Mesendoderm (in vitro differentiated cells): ENCODE results near the gene CHCHD3.

Experiments used
- DNase-seq: peaks from one replicate; pipeline ENCODE4 v3.0.0; 2013
- H2AK5ac ChIP-seq: 2 replicates; pipeline ENCODE4 v1.6.1; 2013; ENCODE audit warnings: low read length, inconsistent platforms
- H2BK120ac ChIP-seq: 2 replicates; pipeline ENCODE4 v1.6.1; 2013; ENCODE audit warnings: low read depth, mild to moderate bottlenecking, low read length, moderate library complexity, mixed read lengths
- H2BK15ac ChIP-seq: replicated peaks from 2 replicates; pipeline ENCODE4 v1.6.1; 2013; ENCODE audit warnings: low read depth, mild to moderate bottlenecking, moderate library complexity
- H2BK5ac ChIP-seq: 2 replicates; pipeline ENCODE4 v1.6.1; 2013; ENCODE audit warnings: low read length, inconsistent platforms
- H3K18ac ChIP-seq: 2 replicates; pipeline ENCODE4 v1.6.1; 2013; ENCODE audit warnings: mild to moderate bottlenecking, low read length, mixed read lengths
- H3K23ac ChIP-seq: one replicate; pipeline ENCODE4 v1.6.1; 2013; ENCODE audit warnings: low read length
- H3K27ac ChIP-seq: 2 replicates; pipeline ENCODE4 v1.5.1; 2013; ENCODE audit warnings: low read depth, mild to moderate bottlenecking, inconsistent platforms, low read length, moderate library complexity
- H3K27me3 ChIP-seq: 2 replicates; pipeline ENCODE4 v1.6.1; 2013; ENCODE audit warnings: low read length, control low read depth, mild to moderate bottlenecking, inconsistent platforms; ENCODE audit not compliant: insufficient read depth, poor library complexity
- H3K36me3 ChIP-seq: 2 replicates; pipeline ENCODE4 v1.6.1; 2013; ENCODE audit warnings: low read length, inconsistent platforms; ENCODE audit not compliant: control insufficient read depth, insufficient read depth
- H3K4ac ChIP-seq: one replicate; pipeline ENCODE4 v1.6.1; 2013; ENCODE audit warnings: low read depth, mild to moderate bottlenecking, low read length, moderate library complexity
- H3K4me1 ChIP-seq: 2 replicates; pipeline ENCODE4 v1.6.1; 2013; ENCODE audit warnings: low read depth, low read length, inconsistent platforms; ENCODE audit not compliant: control insufficient read depth
- H3K4me2 ChIP-seq: 2 replicates; pipeline ENCODE4 v1.6.1; 2013; ENCODE audit warnings: low read length
- H3K4me3 ChIP-seq: 2 replicates; pipeline ENCODE4 v1.5.1; 2013; ENCODE audit warnings: mild to moderate bottlenecking, low read length
- H3K56ac ChIP-seq: one replicate; pipeline ENCODE4 v1.6.1; 2013; ENCODE audit warnings: low read length
- H3K79me1 ChIP-seq: 2 replicates; pipeline ENCODE4 v1.6.1; 2013; ENCODE audit warnings: low read length, inconsistent platforms
- H3K79me2 ChIP-seq: 2 replicates; pipeline ENCODE4 v1.6.1; 2013; ENCODE audit warnings: mild to moderate bottlenecking, low read length; ENCODE audit not compliant: control insufficient read depth, insufficient read depth
- H3K9ac ChIP-seq: 2 replicates; pipeline ENCODE4 v1.6.1; 2013; ENCODE audit warnings: low read length, inconsistent platforms
- H4K5ac ChIP-seq: one replicate; pipeline ENCODE4 v1.6.1; 2013; ENCODE audit warnings: low read length
- H4K8ac ChIP-seq: one replicate; pipeline ENCODE4 v1.6.1; 2013; ENCODE audit warnings: low read depth, mild to moderate bottlenecking, control low read depth, low read length, moderate library complexity
- WGBS: extraction: QIAGEN DNeasy Blood & Tissue Kit; methylation state at CpG from one replicate; pipeline ENCODE4 v1.1.7; 2013; ENCODE audit warnings: low lambda C conversion rate, missing lambda C conversion rate; ENCODE audit not compliant: insufficient coverage; ENCODE audit errors: extremely low coverage; 5-methylcytosine and 5-hydroxymethylcytosine counted together

Gene CHCHD3

DNA sequence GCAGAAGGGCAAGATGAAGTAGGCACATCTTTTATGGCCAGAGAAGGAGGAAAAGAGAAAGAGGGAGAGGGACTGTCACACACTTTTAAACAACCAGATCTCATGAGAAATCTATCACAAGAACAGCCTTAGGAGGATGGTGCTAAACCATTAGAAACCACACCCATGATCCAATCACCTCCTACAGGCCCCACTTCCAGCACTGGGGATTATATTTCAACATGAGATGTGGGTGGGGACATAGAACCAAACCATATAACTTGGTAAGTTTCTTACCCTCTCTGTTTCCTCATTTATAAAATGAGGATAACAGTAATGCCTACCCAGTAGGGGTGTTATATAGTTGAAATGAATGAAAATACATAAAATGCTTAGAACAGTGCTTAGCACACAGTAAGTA is 66.0 kb downstream of the CHCHD3 start:
- H3K18ac ChIP-seq: no peak overlapping the region
- H3K4ac ChIP-seq: no peak overlapping the region
- H4K5ac ChIP-seq: no peak overlapping the region
- no peaks in the 10 kb centered on the region for H3K27me3 ChIP-seq
- H3K9ac ChIP-seq: no peak overlapping the region
- H2BK5ac ChIP-seq: no peak overlapping the region
- H2BK120ac ChIP-seq: no peak overlapping the region
- H3K4me1 ChIP-seq: no peaks in the 10 kb centered on the region
- H3K56ac ChIP-seq: no peak overlapping the region
- H3K23ac ChIP-seq: no peak overlapping the region
- H3K27ac ChIP-seq: no peak overlapping the region
- peaks cover 2% of the 10 kb centered on the region for H3K79me2 ChIP-seq
- H2BK15ac ChIP-seq: no peak overlapping the region
- DNase-seq: no peak
- no peak overlapping the region for H3K4me2 ChIP-seq
- no peaks in the 10 kb centered on the region for H3K36me3 ChIP-seq
- H2AK5ac ChIP-seq: no peak overlapping the region
- H3K4me3 ChIP-seq: no peak overlapping the region
- no peak overlapping the region for H4K8ac ChIP-seq
- peaks cover 9% of the 10 kb centered on the region for H3K79me1 ChIP-seq

DNA sequence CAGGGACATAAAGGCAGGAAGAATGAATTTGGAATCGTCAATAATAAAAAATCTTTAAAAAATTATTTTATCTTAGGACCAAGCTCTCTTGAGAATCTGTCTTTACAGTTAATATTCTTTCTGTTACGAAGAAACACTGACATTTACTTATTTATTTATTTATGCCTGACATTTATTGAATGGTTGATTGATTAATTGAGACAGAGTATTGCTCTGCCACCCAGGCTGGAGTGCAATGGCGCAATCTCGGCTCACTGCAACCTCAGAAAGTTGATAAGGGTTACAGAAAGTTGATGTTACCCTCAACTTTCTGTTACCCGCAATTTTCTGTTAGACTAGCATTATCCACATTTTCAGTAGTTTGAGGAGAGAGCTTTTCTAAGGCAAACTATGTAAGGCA is 70.1 kb downstream of the CHCHD3 start:
- peaks cover 9% of the 10 kb centered on the region for H3K79me1 ChIP-seq
- no CpG with 5 or more reads among the region's 5 CpGs for WGBS
- no peak overlapping the region for H3K4ac ChIP-seq

DNA sequence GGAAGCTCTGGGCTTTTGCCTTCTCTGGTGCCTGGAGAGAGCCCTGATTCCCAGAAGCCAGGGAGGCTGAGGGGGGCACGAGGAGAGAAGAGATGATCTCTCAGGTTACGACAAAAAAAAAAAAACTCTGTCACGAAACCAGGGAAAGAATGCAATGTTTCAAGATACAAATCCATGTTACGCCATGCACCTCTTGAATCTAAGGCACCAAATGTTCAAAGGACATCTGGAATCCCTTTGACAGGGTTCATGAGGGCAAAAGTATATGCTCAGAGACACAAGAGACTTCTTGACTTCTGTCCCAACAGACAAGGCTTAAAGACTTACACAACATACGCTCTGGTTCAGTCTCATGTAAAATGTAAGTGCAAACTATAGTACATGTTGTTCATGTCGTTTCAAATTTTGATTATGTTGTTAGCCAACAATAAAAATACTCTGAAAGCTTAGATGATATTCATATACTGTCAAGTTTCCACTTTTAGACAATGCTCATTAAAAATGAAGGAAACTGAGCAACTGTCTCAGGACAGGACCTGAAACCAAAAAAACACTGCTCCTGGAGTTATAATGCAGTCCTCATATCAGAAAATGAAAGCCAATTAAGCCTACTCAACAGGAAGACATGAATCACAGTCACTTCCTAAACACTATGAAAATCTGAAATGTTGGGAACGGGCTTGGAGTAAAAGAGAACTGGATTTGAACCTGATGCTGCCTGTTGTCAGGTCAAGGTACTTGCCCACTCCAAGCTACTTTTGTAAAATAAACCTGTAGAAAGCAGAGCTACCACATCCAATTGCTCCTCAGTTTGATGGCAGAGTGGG is 72.3 kb downstream of the CHCHD3 start:
- H2BK120ac ChIP-seq: no peak overlapping the region
- H2BK5ac ChIP-seq: no peak overlapping the region
- no peaks in the 10 kb centered on the region for H3K36me3 ChIP-seq
- DNase-seq: no peak
- no peak overlapping the region for H3K4me3 ChIP-seq
- H3K23ac ChIP-seq: no peak overlapping the region
- no peak overlapping the region for H3K56ac ChIP-seq
- H3K79me2 ChIP-seq: peaks cover 6% of the 10 kb centered on the region
- no peaks in the 10 kb centered on the region for H3K27me3 ChIP-seq
- no peak overlapping the region for H3K9ac ChIP-seq
- H3K18ac ChIP-seq: no peak overlapping the region
- no peak overlapping the region for H3K27ac ChIP-seq
- no peaks in the 10 kb centered on the region for H3K4me1 ChIP-seq
- no peak overlapping the region for H3K4ac ChIP-seq
- H2BK15ac ChIP-seq: no peak overlapping the region
- no peak overlapping the region for H4K8ac ChIP-seq
- no peak overlapping the region for H4K5ac ChIP-seq
- H2AK5ac ChIP-seq: no peak overlapping the region
- WGBS: no CpG with 5 or more reads among the region's 7 CpGs
- H3K4me2 ChIP-seq: no peak overlapping the region
- H3K79me1 ChIP-seq: peaks cover 8% of the 10 kb centered on the region

More for the DNA sequence above, 70.1 kb downstream of the CHCHD3 start:
- no peak for DNase-seq
- no peaks in the 10 kb centered on the region for H3K27me3 ChIP-seq
- H2AK5ac ChIP-seq: no peak overlapping the region
- H3K4me2 ChIP-seq: no peak overlapping the region
- H4K8ac ChIP-seq: no peak overlapping the region
- H3K9ac ChIP-seq: no peak overlapping the region
- H3K4me1 ChIP-seq: no peaks in the 10 kb centered on the region
- no peak overlapping the region for H2BK5ac ChIP-seq
- H3K79me2 ChIP-seq: peaks cover 6% of the 10 kb centered on the region
- no peak overlapping the region for H3K23ac ChIP-seq
- H4K5ac ChIP-seq: no peak overlapping the region
- no peak overlapping the region for H3K27ac ChIP-seq
- no peak overlapping the region for H3K18ac ChIP-seq
- no peak overlapping the region for H3K4me3 ChIP-seq
- H2BK120ac ChIP-seq: no peak overlapping the region
- H3K56ac ChIP-seq: no peak overlapping the region
- no peak overlapping the region for H2BK15ac ChIP-seq
- no peaks in the 10 kb centered on the region for H3K36me3 ChIP-seq

DNA sequence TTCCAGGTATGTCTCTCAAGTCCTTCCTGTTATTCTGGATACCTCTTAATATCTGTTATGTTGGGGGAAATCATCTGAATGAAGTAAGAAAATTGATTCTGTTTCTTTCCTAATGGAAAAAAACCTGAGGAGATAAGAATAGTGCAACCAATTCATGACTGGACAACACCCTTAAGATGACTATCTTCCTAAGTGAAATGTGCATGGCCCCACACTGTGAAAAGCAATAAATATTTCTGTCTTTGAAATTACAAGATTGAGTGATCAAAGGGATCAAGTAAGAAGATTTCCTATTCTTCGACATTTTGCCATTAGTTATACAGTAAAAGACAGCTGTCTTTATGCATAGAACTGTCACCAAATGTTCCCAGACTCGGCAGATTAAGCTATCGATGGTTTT is 73.9 kb downstream of the CHCHD3 start:
- no peaks in the 10 kb centered on the region for H3K27me3 ChIP-seq
- no peaks in the 10 kb centered on the region for H3K36me3 ChIP-seq
- H3K27ac ChIP-seq: no peak overlapping the region
- H3K4me3 ChIP-seq: no peak overlapping the region
- no peak overlapping the region for H2BK15ac ChIP-seq
- H2BK120ac ChIP-seq: no peak overlapping the region
- no peak overlapping the region for H3K4me2 ChIP-seq
- no peak overlapping the region for H2AK5ac ChIP-seq
- no peak overlapping the region for H4K8ac ChIP-seq
- no peak overlapping the region for H3K4ac ChIP-seq
- H3K18ac ChIP-seq: no peak overlapping the region
- peaks cover 6% of the 10 kb centered on the region for H3K79me2 ChIP-seq
- peaks cover 5% of the 10 kb centered on the region for H3K4me1 ChIP-seq
- no peak for DNase-seq
- no CpG with 5 or more reads among the region's 3 CpGs for WGBS
- no peak overlapping the region for H3K23ac ChIP-seq
- peaks cover 6% of the 10 kb centered on the region for H3K79me1 ChIP-seq
- no peak overlapping the region for H2BK5ac ChIP-seq
- no peak overlapping the region for H3K9ac ChIP-seq
- no peak overlapping the region for H4K5ac ChIP-seq
- no peak overlapping the region for H3K56ac ChIP-seq

DNA sequence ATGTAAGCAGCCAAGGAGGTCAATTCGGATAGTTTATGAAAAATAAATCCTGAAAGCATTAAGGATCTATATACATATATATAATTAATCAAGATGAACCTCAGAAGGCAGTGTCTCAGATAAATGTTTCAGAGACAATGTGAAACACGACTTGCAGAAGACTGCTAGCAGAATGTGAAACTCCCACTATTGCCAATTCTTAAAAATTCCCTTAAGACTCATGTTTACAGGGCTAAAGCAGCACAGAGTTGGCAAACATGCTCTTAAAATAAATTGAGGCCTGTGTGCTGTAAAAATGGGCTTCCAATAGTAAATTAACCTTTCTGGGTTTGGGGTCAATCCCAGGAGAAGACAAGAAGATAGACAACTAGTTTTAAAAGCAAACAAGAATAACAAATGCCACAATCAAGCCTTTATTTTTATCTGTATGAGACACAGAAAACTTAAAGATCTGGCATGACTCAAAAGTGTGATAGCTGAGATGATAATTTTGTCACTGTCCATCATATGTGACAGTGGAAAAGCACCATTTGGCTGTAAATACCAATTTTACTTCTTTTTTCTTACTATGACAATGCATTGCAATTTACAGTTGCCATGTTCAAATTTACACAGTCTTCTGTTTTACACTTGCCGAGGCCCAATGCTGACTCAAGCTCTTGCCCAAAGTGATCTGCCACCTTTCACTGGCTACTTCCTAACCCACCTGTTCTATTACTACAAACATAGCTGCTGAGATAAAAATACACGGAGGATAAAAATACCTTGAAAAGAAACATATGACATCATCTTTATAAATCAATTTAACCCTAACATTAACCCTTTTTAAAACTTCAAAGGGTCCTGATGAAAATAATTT is 78.6 kb downstream of the CHCHD3 start:
- H3K4me1 ChIP-seq: peaks cover 13% of the 10 kb centered on the region
- no peak overlapping the region for H2BK5ac ChIP-seq
- H3K9ac ChIP-seq: no peak overlapping the region
- no peak overlapping the region for H3K4ac ChIP-seq
- no CpG with 5 or more reads among the region's 4 CpGs for WGBS
- no peak overlapping the region for H3K18ac ChIP-seq
- H3K4me3 ChIP-seq: no peak overlapping the region
- no peaks in the 10 kb centered on the region for H3K36me3 ChIP-seq
- no peak overlapping the region for H4K5ac ChIP-seq
- no peak overlapping the region for H3K4me2 ChIP-seq
- H2BK120ac ChIP-seq: no peak overlapping the region
- no peak overlapping the region for H2BK15ac ChIP-seq
- no peak overlapping the region for H4K8ac ChIP-seq
- DNase-seq: no peak
- H3K27me3 ChIP-seq: no peaks in the 10 kb centered on the region
- H3K79me1 ChIP-seq: no peaks in the 10 kb centered on the region
- no peak overlapping the region for H3K56ac ChIP-seq
- H2AK5ac ChIP-seq: no peak overlapping the region
- no peak overlapping the region for H3K23ac ChIP-seq
- peaks cover 4% of the 10 kb centered on the region for H3K79me2 ChIP-seq
- H3K27ac ChIP-seq: no peak overlapping the region
